ENCODE results near the gene NAV1. TPM values are rescaled to one million over a fixed set of nuclear protein-coding genes. Genes with fewer than 3 reads are reported as not detected.
A peak's percentile ranks its signal among the peaks of the same experiment; 100 is the strongest.

The NAV1 gene
- total and polyA plus RNA-seq, 9 of the 15 experiments (the other 6 are each of a cell fraction or from before 2014, with no cell fraction given) = 0.91 to 16.8 (median 3.2) TPM

DNA sequence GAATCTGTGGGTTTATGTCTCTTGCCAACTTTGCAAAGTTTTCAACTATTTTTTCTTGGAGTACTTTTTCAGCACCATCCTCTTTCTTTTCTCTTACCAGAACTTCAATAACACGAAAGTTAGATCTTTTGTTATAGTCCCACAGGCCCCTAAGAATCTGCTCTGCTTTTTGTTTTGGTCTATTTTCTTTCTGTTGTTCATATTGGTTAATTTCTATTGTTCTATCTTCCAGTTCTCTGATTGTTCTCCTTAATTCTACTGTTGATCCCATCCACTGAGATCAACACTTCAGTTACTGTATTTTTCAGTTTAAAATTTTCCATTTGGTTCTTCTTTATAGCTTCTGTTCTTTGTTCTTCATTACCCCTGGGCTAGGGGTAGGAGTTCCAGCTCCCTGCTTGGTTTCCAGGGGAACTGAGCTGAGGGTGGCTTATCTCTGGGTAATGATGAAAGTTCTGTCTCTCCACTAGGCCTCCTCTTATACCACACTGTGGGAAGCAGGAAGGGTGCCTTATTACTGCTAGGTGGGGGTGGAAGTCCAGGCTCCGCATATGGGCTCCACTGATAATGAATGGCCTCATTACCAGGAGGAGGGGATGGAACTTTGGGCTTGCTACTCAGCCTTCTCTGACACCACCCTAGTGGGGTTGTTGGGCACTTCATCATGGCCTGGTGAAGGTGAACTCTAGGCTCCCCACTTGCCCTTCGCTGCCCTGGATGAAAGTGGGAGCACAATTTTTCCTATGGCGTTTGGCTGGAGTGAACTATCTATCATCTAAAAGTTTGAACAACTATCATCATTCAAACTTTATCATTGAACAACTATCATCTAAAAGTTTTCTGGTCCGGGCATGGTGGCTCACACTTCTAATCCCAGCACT lies 39.3 kb downstream of the NAV1 start (continued):
- TF ChIP-seq MTA3 (IDR thresholded peaks at IDR 0.05; ENCODE audit: borderline replicate concordance) (peak; percentile 97), ZNF212 (CRISPR knock-in tag; IDR thresholded peaks at IDR 0.05) (no peak), MYBL2 (IDR thresholded peaks at IDR 0.05; ENCODE audit: low read depth) (no peak), MYBL2 (CRISPR knock-in tag; IDR thresholded peaks at IDR 0.05; ENCODE audit: borderline replicate concordance) (no peak), NEUROD1 (IDR thresholded peaks at IDR 0.05; ENCODE audit: borderline replicate concordance, low read depth, low read length, partially characterized antibody) (peak; percentile 96), ZBTB17 (CRISPR knock-in tag; IDR thresholded peaks at IDR 0.05) (0 out of 2 replicates have a peak, but pooled peaks have one; percentile 51), GTF2F1 (IDR thresholded peaks at IDR 0.05; ENCODE audit: low read depth, low read length) (no peak), JUND (IDR thresholded peaks at IDR 0.05; ENCODE audit: borderline replicate concordance, low read depth, low read length) (peak; percentile 89), JUND (tag; IDR thresholded peaks at IDR 0.05; ENCODE audit: borderline replicate concordance, low read depth, low read length) (peak; percentile 83; the same call in 1 of the 3 replicates), SRSF1 (IDR thresholded peaks at IDR 0.05; ENCODE audit: low read depth, low read length) (no peak), SPI1 (IDR thresholded peaks at IDR 0.05; ENCODE audit: borderline replicate concordance, low read depth, low read length) (peak; percentile 61; the same call in 1 of the 2 replicates), NFIC (IDR thresholded peaks at IDR 0.05) (peak; percentile 77), XRCC5 (IDR thresholded peaks at IDR 0.05; ENCODE audit: low read depth, low read length) (peak; percentile 95), NCOR1 (IDR thresholded peaks at IDR 0.05) (peak; percentile 94), ZNF316 (IDR thresholded peaks at IDR 0.05) (no peak), POLR2A (conservative IDR thresholded peaks at IDR 0.05) (0 out of 2 replicates have a peak, but pooled peaks have one; percentile 20), NUFIP1 (IDR thresholded peaks at IDR 0.05; ENCODE audit: partially characterized antibody) (peak; percentile 68), PCBP1 (IDR thresholded peaks at IDR 0.05; ENCODE audit: low read depth, low read length, poor library complexity, severe bottlenecking) (no peak), MXI1 (IDR thresholded peaks at IDR 0.05; ENCODE audit: low read depth, low read length) (peak; percentile 87), KLF16 (IDR thresholded peaks at IDR 0.05) (peak; percentile 95), NR2C2 (CRISPR knock-in tag; IDR thresholded peaks at IDR 0.05) (no peak), NR2C2 (tag; IDR thresholded peaks at IDR 0.05) (0 out of 2 replicates have a peak, but pooled peaks have one; percentile 61)
- TF ChIP-seq, protein P1, sequence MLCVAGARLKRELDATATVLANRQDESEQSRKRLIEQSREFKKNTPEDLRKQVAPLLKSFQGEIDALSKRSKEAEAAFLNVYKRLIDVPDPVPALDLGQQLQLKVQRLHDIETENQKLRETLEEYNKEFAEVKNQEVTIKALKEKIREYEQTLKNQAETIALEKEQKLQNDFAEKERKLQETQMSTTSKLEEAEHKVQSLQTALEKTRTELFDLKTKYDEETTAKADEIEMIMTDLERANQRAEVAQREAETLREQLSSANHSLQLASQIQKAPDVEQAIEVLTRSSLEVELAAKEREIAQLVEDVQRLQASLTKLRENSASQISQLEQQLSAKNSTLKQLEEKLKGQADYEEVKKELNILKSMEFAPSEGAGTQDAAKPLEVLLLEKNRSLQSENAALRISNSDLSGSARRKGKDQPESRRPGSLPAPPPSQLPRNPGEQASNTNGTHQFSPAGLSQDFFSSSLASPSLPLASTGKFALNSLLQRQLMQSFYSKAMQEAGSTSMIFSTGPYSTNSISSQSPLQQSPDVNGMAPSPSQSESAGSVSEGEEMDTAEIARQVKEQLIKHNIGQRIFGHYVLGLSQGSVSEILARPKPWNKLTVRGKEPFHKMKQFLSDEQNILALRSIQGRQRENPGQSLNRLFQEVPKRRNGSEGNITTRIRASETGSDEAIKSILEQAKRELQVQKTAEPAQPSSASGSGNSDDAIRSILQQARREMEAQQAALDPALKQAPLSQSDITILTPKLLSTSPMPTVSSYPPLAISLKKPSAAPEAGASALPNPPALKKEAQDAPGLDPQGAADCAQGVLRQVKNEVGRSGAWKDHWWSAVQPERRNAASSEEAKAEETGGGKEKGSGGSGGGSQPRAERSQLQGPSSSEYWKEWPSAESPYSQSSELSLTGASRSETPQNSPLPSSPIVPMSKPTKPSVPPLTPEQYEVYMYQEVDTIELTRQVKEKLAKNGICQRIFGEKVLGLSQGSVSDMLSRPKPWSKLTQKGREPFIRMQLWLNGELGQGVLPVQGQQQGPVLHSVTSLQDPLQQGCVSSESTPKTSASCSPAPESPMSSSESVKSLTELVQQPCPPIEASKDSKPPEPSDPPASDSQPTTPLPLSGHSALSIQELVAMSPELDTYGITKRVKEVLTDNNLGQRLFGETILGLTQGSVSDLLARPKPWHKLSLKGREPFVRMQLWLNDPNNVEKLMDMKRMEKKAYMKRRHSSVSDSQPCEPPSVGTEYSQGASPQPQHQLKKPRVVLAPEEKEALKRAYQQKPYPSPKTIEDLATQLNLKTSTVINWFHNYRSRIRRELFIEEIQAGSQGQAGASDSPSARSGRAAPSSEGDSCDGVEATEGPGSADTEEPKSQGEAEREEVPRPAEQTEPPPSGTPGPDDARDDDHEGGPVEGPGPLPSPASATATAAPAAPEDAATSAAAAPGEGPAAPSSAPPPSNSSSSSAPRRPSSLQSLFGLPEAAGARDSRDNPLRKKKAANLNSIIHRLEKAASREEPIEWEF (CRISPR knock-in tag; IDR thresholded peaks at IDR 0.05) = no peak
- TF ChIP-seq, protein P2, sequence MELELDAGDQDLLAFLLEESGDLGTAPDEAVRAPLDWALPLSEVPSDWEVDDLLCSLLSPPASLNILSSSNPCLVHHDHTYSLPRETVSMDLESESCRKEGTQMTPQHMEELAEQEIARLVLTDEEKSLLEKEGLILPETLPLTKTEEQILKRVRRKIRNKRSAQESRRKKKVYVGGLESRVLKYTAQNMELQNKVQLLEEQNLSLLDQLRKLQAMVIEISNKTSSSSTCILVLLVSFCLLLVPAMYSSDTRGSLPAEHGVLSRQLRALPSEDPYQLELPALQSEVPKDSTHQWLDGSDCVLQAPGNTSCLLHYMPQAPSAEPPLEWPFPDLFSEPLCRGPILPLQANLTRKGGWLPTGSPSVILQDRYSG (tag; conservative IDR thresholded peaks at IDR 0.05; ENCODE audit: low read depth) = peak; percentile 47; the same call in 1 of the 2 replicates

Data from K562 (cell line).